NCI-H226 (cell line): ENCODE data around the gene AQP2.

Experiments
- DNase-seq: peaks from one replicate; pipeline ENCODE4 v3.0.0-alpha.2; 2015

The AQP2 gene

GRCh38 chr12:49959685-49960473 lies 9.3 kb downstream of the AQP2 start:
- peak; percentile 84 for DNase-seq

DNA sequence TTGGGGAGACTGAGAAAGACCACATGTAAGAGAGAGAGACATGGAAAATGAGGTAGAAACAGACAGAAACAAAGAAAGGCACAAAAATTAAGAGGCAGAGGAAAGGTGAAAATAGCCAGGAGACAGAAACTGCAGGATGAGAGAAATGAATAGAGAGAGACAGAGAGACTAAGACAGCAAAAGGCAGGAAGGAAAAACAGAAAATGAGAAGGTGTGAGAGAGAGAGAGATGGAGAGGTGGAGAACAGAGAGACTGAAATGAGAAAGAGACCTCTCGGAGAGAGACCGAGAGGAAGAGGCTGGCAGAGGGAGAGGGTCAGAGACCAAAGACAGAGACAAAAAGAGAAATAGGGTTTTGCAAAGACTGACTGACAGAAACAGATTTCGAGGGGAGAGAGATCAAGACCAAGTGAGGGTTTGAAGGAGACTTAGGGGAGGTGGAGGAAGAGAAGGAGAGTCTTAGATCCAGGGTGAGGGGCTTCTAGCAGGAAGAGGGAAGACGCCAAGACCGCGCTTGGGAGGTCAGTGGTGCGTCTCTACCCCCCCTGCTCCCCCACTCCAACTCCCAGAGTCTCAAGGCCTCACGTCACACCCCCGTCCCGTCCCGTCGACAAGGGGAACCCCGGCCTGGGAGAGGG lies 10.1 kb downstream of the AQP2 start:
- no peak for DNase-seq

- no peak for DNase-seq
Measured at GRCh38 chr12:49961111-49961922, 10.8 kb downstream of the AQP2 start, which contains the start of gene AQP5. TSS of gene AQP5 (plus strand) at chr12:49961872. CDS start at chr12:49962018, 146 bp downstream.

- DNase-seq: no peak
Measured at GRCh38 chr12:49961993-49962764, 11.6 kb downstream of the AQP2 start.

GRCh38 chr12:49962861-49963765 lies 12.6 kb downstream of the AQP2 start:
- peak; percentile 92 for DNase-seq

DNA sequence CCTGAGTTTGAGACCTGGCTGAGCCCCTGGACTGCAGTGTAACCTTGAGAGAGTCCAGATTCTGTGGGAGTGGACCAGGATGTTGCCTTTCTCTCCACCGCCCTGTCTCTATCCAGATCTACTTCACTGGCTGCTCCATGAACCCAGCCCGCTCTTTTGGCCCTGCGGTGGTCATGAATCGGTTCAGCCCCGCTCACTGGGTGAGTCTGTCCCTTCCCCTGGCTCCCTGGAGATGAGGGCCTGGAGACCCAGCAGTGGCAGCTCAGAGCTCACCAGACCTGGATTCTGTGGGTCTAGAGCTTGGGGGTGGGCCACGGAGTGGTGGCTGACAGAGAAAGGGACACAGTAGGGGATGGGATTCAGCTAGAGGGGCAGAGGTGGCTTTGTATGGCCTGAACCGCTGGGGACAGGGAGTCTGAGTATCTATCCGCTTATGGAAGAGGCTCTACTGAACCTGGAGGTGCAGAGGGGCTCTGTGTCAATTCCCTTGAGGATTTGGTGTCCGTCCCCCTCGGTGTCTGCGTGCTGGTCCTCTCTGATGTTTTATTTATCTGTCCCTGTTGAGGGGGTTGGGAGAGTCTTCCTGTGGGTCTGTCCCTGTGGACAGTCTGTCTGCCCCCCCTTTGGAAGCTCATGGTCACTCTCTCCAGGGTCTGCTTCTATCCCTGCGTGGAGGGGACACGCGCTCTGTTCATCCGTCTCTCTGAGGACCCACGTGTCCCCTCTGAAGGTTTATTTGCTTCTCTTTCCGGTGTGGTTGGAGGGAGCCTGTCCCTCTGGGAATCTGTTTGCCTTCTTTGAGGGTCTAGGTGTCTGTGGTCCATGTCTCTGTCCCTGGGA lies 13.7 kb downstream of the AQP2 start:
- no peak for DNase-seq

DNA sequence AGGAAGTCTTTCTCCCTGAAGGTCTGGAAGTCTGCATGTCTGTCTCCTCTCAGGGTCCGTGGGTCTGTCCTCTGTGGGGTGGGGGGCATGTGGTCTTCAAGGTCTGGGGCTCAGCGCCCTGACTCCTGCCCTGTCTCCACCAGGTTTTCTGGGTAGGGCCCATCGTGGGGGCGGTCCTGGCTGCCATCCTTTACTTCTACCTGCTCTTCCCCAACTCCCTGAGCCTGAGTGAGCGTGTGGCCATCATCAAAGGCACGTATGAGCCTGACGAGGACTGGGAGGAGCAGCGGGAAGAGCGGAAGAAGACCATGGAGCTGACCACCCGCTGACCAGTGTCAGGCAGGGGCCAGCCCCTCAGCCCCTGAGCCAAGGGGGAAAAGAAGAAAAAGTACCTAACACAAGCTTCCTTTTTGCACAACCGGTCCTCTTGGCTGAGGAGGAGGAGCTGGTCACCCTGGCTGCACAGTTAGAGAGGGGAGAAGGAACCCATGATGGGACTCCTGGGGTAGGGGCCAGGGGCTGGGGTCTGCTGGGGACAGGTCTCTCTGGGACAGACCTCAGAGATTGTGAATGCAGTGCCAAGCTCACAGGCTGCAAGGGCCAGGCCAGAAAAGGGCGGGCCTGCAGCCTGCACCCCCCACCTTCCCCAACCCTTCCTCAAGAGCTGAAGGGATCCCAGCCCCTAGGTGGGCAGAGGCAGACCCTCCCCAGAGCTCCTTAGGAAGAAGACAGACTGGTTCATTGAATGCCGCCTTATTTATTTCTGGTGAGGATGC lies 14.5 kb downstream of the AQP2 start:
- DNase-seq: no peak

DNA sequence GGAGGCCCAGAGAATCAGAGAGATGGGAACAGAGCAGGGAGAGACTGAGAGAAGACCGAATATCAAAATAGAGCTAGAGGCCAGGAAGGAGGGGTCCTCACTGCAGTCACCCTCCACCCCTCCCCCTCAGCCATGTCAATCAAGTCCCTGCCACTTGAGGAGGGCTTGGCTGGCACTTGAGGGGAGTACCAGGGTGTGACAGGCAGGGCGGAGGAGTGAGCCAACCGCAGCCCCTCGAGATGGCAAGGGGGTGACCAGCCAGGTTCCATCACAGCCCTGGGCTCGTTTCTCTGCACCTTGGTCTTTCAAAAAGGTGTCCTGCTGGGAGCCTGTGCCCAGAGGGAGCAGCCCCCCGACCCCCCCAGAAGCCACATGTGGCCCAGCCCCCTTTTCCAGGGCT lies 15.3 kb downstream of the AQP2 start:
- DNase-seq: no peak

DNA sequence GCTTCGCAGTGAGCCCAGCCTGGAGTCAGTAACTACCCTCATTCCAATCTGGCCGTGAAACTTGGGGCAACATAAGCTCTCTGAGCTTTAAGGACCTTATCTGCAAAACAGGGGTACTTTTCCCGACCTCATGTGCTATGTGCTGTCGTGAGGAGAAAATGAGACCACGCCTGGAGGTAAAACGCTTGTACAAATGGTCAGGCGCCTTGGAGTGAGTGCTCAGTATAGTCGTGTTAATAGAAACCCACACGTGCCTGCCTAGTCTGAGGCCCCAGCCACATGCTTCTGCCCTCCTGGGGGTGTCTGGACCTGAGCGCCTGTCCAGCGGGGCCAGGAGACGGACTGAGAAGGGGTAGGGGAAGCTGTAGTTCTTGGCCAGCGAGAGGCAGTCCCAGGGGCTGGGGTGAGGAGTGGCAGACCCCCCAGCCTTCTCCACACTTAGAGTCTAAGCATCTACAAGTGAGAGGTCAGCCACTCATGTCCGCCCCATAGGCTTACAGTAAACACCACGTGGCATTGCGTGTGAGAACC lies 16.0 kb downstream of the AQP2 start:
- no peak for DNase-seq

DNA sequence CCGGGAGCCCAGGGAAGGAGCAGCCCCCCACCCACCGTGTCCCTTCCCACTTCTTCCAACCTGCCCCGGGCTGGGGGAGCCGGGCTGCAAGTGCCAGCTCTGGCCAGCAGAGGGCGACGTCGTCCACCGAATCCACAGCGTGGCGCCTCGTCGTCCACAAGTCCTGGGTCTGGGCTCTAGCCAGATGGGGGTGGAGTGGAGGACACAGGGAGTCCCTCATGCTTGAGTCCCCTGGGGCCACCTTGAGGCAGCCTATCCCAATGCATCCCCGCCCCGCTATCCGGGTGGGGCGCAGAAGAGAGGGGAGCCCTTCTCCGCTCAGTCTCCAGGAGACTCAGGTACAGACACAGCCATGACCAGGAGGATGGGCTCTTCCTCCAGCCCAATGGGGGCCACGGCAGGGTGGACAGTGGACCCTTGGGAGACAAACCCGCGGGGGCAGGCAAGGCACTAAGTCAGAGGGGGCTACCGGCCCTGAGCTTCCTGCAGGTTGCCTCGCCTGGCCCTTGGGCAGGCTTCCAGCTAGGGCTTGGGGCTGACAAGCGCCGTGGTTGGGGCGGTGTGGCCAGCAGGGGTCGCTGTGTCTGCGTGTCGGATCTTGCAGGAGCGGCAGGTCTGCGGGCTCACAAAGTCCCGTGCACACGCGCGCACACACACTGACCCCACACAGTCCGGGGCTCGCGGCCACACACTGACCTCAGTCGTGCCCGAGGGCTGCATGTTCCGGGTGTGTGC lies 16.7 kb downstream of the AQP2 start:
- peak; percentile 72 for DNase-seq

DNA sequence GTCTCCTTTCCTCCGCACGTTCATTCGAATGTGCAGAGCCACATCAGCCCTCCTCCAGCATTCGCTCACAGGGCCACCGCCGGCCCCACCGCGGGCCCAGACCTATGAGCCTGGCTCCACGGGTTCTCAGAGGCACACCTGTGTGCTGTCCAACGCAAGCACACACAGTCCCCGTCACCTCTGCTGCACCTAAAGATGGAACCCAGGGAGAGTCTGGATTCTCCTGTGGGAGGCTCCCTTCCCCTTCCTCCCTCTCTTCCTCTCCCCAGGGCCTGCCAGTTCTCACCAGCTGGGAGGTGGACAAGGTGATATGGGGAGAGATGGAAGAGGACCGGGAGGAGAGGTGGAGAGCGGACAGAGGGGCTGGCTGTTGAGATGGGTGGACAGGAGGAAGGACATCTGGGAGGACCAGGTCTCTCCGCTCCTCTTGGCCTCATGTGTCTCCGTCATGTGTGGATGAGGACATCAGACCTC lies 17.3 kb downstream of the AQP2 start:
- DNase-seq: no peak

DNA sequence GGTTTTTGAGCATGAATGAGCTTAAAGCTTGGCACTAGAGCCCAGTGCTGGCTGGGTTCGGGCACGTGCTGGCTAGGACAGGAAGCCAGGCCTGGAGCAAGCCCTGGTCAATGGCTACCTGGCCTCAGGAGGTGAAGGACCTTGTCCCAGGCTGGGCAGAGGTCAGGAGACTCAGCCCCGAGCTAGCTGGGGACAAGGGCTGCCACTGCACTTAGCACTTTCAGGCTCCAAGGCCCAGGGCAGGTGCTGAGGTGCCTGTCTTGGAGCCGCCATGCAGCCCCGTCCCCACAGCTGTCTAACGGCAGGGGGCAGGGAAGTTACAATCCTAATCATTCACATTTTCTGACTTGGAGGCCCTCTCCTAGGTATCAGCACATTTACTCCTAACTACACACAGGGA lies 17.9 kb downstream of the AQP2 start:
- DNase-seq: no peak

DNA sequence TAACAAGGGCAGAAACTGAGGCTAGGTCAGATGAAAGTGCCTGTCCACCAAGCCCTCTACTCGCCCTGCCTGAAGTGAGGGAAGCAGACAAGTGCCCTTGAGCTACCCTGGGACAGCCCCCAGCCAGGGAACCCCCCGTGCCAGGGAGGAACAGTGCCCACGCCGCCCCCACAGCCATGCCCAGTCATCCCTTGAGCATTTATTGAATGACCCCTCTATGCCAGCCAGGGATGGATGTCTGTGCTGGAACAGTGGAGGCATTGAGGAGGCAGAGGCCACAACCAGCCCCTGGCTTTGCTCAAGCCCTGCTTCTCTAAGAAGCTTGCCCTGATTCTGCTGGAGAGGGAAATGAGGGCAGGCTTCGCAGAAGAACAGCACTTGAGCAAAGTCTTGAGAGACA lies 18.5 kb downstream of the AQP2 start:
- no peak for DNase-seq

DNA sequence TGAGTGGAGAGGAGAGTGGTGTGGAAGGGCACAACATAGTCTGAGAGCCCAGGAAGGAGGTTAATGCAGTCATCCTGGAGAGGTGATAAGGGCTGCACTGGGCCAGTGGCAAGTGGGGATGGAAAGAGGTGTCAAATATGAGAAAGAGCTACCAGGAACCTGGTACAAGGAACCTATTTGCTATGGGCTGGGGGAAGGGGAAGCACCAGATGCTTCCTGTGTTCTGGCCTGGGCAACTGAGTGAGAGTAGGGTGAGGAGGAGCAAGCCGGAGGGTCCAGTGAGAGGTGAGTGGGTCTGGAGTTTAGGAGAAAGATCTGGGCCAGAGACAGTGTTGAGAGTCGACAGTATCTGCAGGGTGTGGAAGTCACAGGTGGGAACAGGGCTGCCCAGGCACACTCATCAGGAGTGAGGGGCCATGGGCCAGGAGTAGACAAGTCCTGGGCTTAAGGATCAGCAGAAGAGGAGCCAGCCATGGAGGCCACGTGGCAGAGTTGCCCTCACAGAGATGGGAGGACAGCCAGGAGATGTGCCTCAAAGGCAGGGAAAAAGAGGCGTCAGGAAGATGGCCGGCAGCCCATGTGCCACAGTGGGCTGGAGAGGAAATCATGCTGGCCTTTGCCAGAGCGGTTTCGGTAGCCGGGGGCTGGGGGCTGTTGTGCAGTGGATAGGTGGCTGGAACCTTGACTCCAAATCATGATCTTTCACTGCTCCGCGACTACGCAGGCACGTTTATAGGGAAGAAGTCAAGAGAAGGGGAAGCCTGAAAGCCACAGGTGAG lies 19.3 kb downstream of the AQP2 start:
- DNase-seq: no peak

DNA sequence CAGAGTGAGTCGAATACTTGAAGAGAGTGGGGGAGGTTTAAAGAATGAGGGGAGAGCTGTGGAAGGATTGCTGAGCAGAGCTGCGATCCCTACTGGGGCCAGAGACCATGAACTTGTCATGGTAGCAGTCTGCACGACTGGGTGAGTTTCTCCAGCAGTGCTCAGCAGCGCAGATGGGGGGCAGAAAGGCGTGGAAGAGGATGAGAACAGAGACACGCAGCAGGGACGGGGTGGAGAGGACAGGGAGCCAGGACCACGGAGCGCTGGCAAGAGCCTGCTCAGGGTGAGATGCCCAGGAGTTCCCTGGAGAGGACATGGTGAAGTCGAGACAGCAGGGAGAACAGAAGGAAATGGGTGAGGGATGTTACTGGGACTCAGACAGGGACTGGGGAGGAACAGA lies 20.1 kb downstream of the AQP2 start:
- no peak for DNase-seq

- DNase-seq: no peak
Measured at GRCh38 chr12:49971141-49971540, 20.6 kb downstream of the AQP2 start.

DNA sequence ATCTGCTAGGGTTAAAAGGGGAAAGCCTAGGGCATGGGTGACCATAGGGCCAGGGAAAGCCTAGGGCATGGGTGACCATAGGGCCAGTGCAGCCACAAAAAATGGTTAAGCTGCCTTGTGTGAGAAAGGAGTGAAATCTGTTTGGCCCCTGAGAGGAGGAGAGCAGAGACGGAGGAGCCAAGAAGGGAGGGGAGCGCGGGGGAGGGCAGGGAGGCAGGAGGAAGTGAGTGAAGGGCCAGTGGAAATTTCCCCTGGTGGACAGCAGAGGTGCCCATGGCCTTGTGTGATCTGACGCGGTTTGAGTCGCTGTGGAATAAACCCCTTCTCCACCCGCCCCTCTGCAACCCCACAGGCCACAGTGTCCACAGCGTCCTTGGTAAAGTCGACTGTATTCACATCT lies 21.6 kb downstream of the AQP2 start:
- DNase-seq: no peak
